ENCODE results near the gene MAP3K1.

DNA sequence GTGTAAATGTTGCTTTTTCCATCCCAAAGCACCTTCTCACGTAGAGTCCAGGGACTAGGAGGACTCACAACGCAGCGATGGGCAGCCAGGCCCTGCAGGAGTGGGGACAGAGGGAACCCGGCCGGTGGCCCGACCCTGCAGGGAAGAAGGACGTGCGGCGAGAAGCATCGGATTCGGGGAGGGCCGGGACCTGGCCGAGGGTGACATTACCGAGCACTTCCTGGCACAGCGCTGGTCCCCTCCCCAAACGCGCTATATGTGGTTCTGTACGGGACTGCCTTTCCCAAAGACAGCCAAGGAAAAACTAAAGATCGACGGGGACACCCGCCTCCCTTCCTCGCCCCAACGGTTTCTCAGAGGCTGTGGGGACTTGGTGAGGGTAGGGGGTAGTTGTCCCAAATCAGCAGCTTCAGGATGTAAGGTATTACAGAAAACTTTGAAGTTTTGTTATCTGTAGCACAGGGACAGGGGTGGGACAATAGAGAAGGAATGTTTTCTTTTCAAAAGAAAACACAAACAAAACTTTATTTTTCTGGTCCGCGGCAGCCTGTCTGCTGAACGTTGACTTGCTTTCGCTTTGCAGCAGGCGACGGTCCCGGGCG is 887 bp upstream of the MAP3K1 start:
- TF ChIP-seq, protein P1, sequence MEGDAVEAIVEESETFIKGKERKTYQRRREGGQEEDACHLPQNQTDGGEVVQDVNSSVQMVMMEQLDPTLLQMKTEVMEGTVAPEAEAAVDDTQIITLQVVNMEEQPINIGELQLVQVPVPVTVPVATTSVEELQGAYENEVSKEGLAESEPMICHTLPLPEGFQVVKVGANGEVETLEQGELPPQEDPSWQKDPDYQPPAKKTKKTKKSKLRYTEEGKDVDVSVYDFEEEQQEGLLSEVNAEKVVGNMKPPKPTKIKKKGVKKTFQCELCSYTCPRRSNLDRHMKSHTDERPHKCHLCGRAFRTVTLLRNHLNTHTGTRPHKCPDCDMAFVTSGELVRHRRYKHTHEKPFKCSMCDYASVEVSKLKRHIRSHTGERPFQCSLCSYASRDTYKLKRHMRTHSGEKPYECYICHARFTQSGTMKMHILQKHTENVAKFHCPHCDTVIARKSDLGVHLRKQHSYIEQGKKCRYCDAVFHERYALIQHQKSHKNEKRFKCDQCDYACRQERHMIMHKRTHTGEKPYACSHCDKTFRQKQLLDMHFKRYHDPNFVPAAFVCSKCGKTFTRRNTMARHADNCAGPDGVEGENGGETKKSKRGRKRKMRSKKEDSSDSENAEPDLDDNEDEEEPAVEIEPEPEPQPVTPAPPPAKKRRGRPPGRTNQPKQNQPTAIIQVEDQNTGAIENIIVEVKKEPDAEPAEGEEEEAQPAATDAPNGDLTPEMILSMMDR (conservative IDR thresholded peaks at IDR 0.05; ENCODE audit: low read depth, low read length) = 0 out of 2 replicates have a peak, but pooled peaks have one; percentile 9
- TF ChIP-seq EZH2phosphoT487 (IDR thresholded peaks at IDR 0.05; ENCODE audit: borderline replicate concordance, low read length) = no peak
